Epithelial cell of prostate (primary cell): ENCODE data around the gene IRS1.
A peak's percentile ranks its signal among the peaks of the same experiment; 100 is the strongest.

ENCODE experiments used
- DNase-seq: peaks from one replicate; pipeline ENCODE4 v3.0.0-alpha.2; 2011; ENCODE audit warnings: low read depth, low spot score
- H3K27ac ChIP-seq: fragments of 450-650 bp; 2 replicates; pipeline ENCODE4 v1.5.1; 2017; ENCODE audit warnings: mild to moderate bottlenecking

The IRS1 gene

GRCh38 chr2:226793646-226794045 is 6.0 kb downstream of the IRS1 start:
- H3K27ac ChIP-seq = peak overlapping the region; percentile 96
- no peak for DNase-seq

GRCh38 chr2:226792155-226792881 is 7.3 kb downstream of the IRS1 start:
- no peak for DNase-seq
- H3K27ac ChIP-seq = peak overlapping the region; percentile 96

- DNase-seq = no peak
Observed at GRCh38 chr2:226791487-226792081, 8.0 kb downstream of the IRS1 start.

GRCh38 chr2:226791056-226791486 is 8.5 kb downstream of the IRS1 start:
- no peak for DNase-seq
- H3K27ac ChIP-seq = peak overlapping the region; percentile 96

More at GRCh38 chr2:226791487-226792081, 8.0 kb downstream of the IRS1 start:
- peak overlapping the region; percentile 96 for H3K27ac ChIP-seq

- DNase-seq = no peak
Observed at GRCh38 chr2:226790431-226790830, 9.2 kb downstream of the IRS1 start.

GRCh38 chr2:226790011-226790410 is 9.6 kb downstream of the IRS1 start:
- no peak for DNase-seq
- peak overlapping the region; percentile 96 for H3K27ac ChIP-seq

More at GRCh38 chr2:226790431-226790830, 9.2 kb downstream of the IRS1 start:
- H3K27ac ChIP-seq = peak overlapping the region; percentile 96

GRCh38 chr2:226788881-226789490 is 10.6 kb downstream of the IRS1 start:
- H3K27ac ChIP-seq = no peak overlapping the region
- no peak for DNase-seq

- H3K27ac ChIP-seq = no peak overlapping the region
- no peak for DNase-seq
Observed at GRCh38 chr2:226788064-226788463, 11.6 kb downstream of the IRS1 start.

- no peak for DNase-seq
- H3K27ac ChIP-seq = no peak overlapping the region
Observed at GRCh38 chr2:226783885-226784284, 15.7 kb downstream of the IRS1 start.

GRCh38 chr2:226782092-226782713 is 17.4 kb downstream of the IRS1 start:
- DNase-seq = no peak
- H3K27ac ChIP-seq = no peak overlapping the region

- no peak overlapping the region for H3K27ac ChIP-seq
- no peak for DNase-seq
Observed at GRCh38 chr2:226780431-226780830, 19.2 kb downstream of the IRS1 start.

GRCh38 chr2:226777611-226778010 is 22.0 kb downstream of the IRS1 start:
- no peak for DNase-seq
- no peak overlapping the region for H3K27ac ChIP-seq

GRCh38 chr2:226776104-226776503 is 23.5 kb downstream of the IRS1 start:
- no peak overlapping the region for H3K27ac ChIP-seq

GRCh38 chr2:226775032-226775509 is 24.5 kb downstream of the IRS1 start:
- DNase-seq = no peak
- no peak overlapping the region for H3K27ac ChIP-seq

More at GRCh38 chr2:226776104-226776503, 23.5 kb downstream of the IRS1 start:
- no peak for DNase-seq

GRCh38 chr2:226773291-226773690 is 26.3 kb downstream of the IRS1 start:
- no peak for DNase-seq
- H3K27ac ChIP-seq = peak overlapping the region; percentile 46

GRCh38 chr2:226772389-226773179 is 27.0 kb downstream of the IRS1 start:
- no peak for DNase-seq
- H3K27ac ChIP-seq = peak overlapping the region; percentile 46

GRCh38 chr2:226771067-226771466 is 28.6 kb downstream of the IRS1 start:
- H3K27ac ChIP-seq = no peak overlapping the region

GRCh38 chr2:226767056-226767813 is 32.4 kb downstream of the IRS1 start:
- peak overlapping the region; percentile 42 for H3K27ac ChIP-seq

More at GRCh38 chr2:226771067-226771466, 28.6 kb downstream of the IRS1 start:
- DNase-seq = no peak

More at GRCh38 chr2:226767056-226767813, 32.4 kb downstream of the IRS1 start:
- DNase-seq = no peak
